GM10266 (cell line): Measurements from ENCODE around the gene CACNA2D3.

ENCODE experiments used
- DNase-seq: peaks from one replicate; pipeline ENCODE4 v3.0.0; 2012; ENCODE audit errors: extremely low spot score
- CTCF ChIP-seq: IDR thresholded peaks from 2 replicates; pipeline ENCODE4 v1.5.1; 2012; ENCODE audit warnings: mild to moderate bottlenecking, low read depth; ENCODE audit not compliant: control insufficient read depth, insufficient read depth; ENCODE audit errors: missing control alignments

The CACNA2D3 gene

GRCh38 chr3:54964081-54964480, 841.7 kb downstream of the CACNA2D3 start:
- TF ChIP-seq CTCF = no peak
- no peak for DNase-seq

- DNase-seq = no peak
Measured at GRCh38 chr3:54965746-54966145, 843.4 kb downstream of the CACNA2D3 start.

GRCh38 chr3:54966979-54967378, 844.6 kb downstream of the CACNA2D3 start:
- TF ChIP-seq CTCF = no peak

More at GRCh38 chr3:54965746-54966145, 843.4 kb downstream of the CACNA2D3 start:
- TF ChIP-seq CTCF = no peak

GRCh38 chr3:54967731-54968161, 845.4 kb downstream of the CACNA2D3 start:
- DNase-seq = no peak
- no peak for TF ChIP-seq CTCF

More at GRCh38 chr3:54966979-54967378, 844.6 kb downstream of the CACNA2D3 start:
- no peak for DNase-seq

- TF ChIP-seq CTCF = no peak
- DNase-seq = no peak
Measured at GRCh38 chr3:54968546-54969172, 846.3 kb downstream of the CACNA2D3 start.

GRCh38 chr3:54969652-54970051, 847.3 kb downstream of the CACNA2D3 start:
- no peak for DNase-seq
- no peak for TF ChIP-seq CTCF

GRCh38 chr3:54970895-54971294, 848.5 kb downstream of the CACNA2D3 start:
- no peak for TF ChIP-seq CTCF
- DNase-seq = no peak
